GM18519 (cell line): Measurements from ENCODE around the gene MYO1G.

ENCODE experiments used
- ATAC-seq: cut with Tn5 transposase; IDR thresholded peaks from one replicate; pipeline ENCODE4 v1.9.1; 2021; ENCODE audit warnings: mild to moderate bottlenecking, moderate library complexity; ENCODE audit not compliant: unreplicated experiment, low FRiP score

MYO1G gene

GRCh38 chr7:44967571-44968446 is 11.0 kb downstream of the MYO1G start:
- ATAC-seq = no peak

- no peak for ATAC-seq
These were observed 11.9 kb downstream of the MYO1G start for GRCh38 chr7:44966731-44967538.

GRCh38 chr7:44965937-44966730 is 12.7 kb downstream of the MYO1G start:
- ATAC-seq = no peak

GRCh38 chr7:44965441-44965903 is 13.3 kb downstream of the MYO1G start:
- ATAC-seq = no peak

GRCh38 chr7:44964831-44965440 is 13.9 kb downstream of the MYO1G start:
- ATAC-seq = no peak

- no peak for ATAC-seq
These were observed 14.4 kb downstream of the MYO1G start for GRCh38 chr7:44964384-44964830.

GRCh38 chr7:44963364-44964290 is 15.2 kb downstream of the MYO1G start:
- no peak for ATAC-seq

- no peak for ATAC-seq
These were observed 16.1 kb downstream of the MYO1G start for GRCh38 chr7:44962483-44963251.

GRCh38 chr7:44961844-44962482 is 16.9 kb downstream of the MYO1G start:
- no peak for ATAC-seq

GRCh38 chr7:44960011-44960580 is 18.7 kb downstream of the MYO1G start:
- no peak for ATAC-seq

- no peak for ATAC-seq
These were observed 19.3 kb downstream of the MYO1G start for GRCh38 chr7:44959433-44959951.

- ATAC-seq = no peak
These were observed 20.0 kb downstream of the MYO1G start for GRCh38 chr7:44958645-44959344.

- no peak for ATAC-seq
These were observed 22.6 kb downstream of the MYO1G start for GRCh38 chr7:44956157-44956766.

- ATAC-seq = no peak
These were observed 23.1 kb downstream of the MYO1G start for GRCh38 chr7:44955733-44956132.

GRCh38 chr7:44953156-44953555 is 25.7 kb downstream of the MYO1G start:
- no peak for ATAC-seq

GRCh38 chr7:44949303-44949702 is 29.5 kb downstream of the MYO1G start:
- no peak for ATAC-seq
